Brain pericyte (primary cell): Measurements from ENCODE around the gene NAALAD2.

ENCODE experiments used
- DNase-seq: peaks from one replicate; pipeline ENCODE4 v3.0.0-alpha.2; 2012; ENCODE audit warnings: low read depth, low spot score

NAALAD2 gene

DNA sequence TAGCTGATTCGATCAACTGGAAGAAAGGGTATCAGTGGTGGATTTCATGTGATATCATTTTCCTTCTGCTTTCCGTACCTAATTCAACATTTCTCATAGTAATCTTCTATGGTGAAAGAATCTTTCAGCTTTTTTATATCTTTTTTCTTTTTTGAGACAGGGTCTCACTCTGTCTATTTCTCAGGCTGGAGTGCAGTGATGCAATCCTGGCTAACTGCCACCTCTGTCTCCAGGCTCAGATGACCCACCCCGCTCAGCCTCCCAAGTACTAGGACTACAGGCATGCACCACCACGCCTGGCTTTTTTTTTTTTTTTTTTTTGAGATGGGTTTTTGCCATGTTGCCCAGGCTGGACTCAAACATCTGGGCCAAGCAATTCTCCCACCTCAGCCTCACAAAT, 107.0 kb downstream of the NAALAD2 start:
- no peak for DNase-seq
